HFFc6 (cell line): ENCODE results near the gene LMX1B. TPM values are rescaled to one million over a fixed set of nuclear protein-coding genes. Genes with fewer than 3 reads are reported as not detected.

Experiments used
- DNase-seq: peaks from one replicate; pipeline ENCODE4 v3.0.0-alpha.2; 2018
- H3K27ac Mint-ChIP-seq: 2 replicates; pipeline ENCODE4 v1.8.0; 2020; ENCODE audit warnings: mild to moderate bottlenecking, mixed read lengths
- H3K27me3 Mint-ChIP-seq: 2 replicates; pipeline ENCODE4 v1.8.0; 2021; ENCODE audit warnings: mild to moderate bottlenecking, moderate library complexity, mixed read lengths; ENCODE audit not compliant: insufficient read depth
- H3K36me3 Mint-ChIP-seq: 2 replicates; pipeline ENCODE4 v1.8.0; 2021; ENCODE audit warnings: low read depth, mixed read lengths
- H3K4me1 Mint-ChIP-seq: 2 replicates; pipeline ENCODE4 v1.8.0; 2020; ENCODE audit warnings: low read depth, mixed read lengths
- H3K4me3 Mint-ChIP-seq: 2 replicates; pipeline ENCODE4 v1.8.0; 2020; ENCODE audit warnings: mild to moderate bottlenecking, moderate library complexity, mixed read lengths
- H3K9me3 Mint-ChIP-seq: 2 replicates; pipeline ENCODE4 v1.8.0; 2020; ENCODE audit warnings: mild to moderate bottlenecking, mixed read lengths
- CTCF ChIP-seq: fragments of 200-600 bp; sonication (generic); IDR thresholded peaks from 2 replicates; pipeline ENCODE4 v1.5.0; 2021; ENCODE audit warnings: antibody characterized with exemption, mild to moderate bottlenecking
- total RNA-seq, 6 experiments: library from RNA; stranded (reverse); fragmentation: NEBNext Ultra II Directional; extraction: Animal tissue kit (Norgen Biotek cat#: 25700); gene quantifications; 2 replicates in 1 of 6; 3 replicates in 5 of 6; pipeline ENCODE4 v1.2.3, GENCODE V29; 2021

LMX1B gene
- total RNA-seq, 6 experiments from 2014 or later, result not detected

- Mint-ChIP-seq H3K4me3 (no peak overlapping the region), H3K36me3 (no peaks in the 10 kb centered on the region), H3K9me3 (no peaks in the 10 kb centered on the region), H3K4me1 (peaks cover 8% of the 10 kb centered on the region), H3K27ac (no peak overlapping the region), H3K27me3 (peaks cover 57% of the 10 kb centered on the region)
- TF ChIP-seq CTCF, result no peak
- no peak for DNase-seq
These were observed 701 bp upstream of the LMX1B start for GRCh38 chr9:126612813-126613641.

GRCh38 chr9:126614088-126614454 is 343 bp downstream of the LMX1B start:
- no peak for TF ChIP-seq CTCF
- peaks cover 53% of the 10 kb centered on the region for H3K27me3 Mint-ChIP-seq
- DNase-seq, result no peak
- H3K4me1 Mint-ChIP-seq, result peaks cover 11% of the 10 kb centered on the region
- no peaks in the 10 kb centered on the region for H3K9me3 Mint-ChIP-seq
- no peaks in the 10 kb centered on the region for H3K36me3 Mint-ChIP-seq
- H3K4me3 Mint-ChIP-seq, result no peak overlapping the region
- H3K27ac Mint-ChIP-seq, result no peak overlapping the region

GRCh38 chr9:126614455-126615244 is 922 bp downstream of the LMX1B start:
- Mint-ChIP-seq H3K27me3 (peaks cover 53% of the 10 kb centered on the region), H3K4me1 (peaks cover 11% of the 10 kb centered on the region), H3K36me3 (no peaks in the 10 kb centered on the region), H3K9me3 (no peaks in the 10 kb centered on the region), H3K27ac (no peak overlapping the region), H3K4me3 (no peak overlapping the region)
- TF ChIP-seq CTCF, result no peak
- DNase-seq, result no peak

GRCh38 chr9:126615245-126615790 is 1.6 kb downstream of the LMX1B start:
- Mint-ChIP-seq H3K36me3 (no peaks in the 10 kb centered on the region), H3K27me3 (peaks cover 55% of the 10 kb centered on the region), H3K4me1 (peaks cover 11% of the 10 kb centered on the region), H3K27ac (no peak overlapping the region), H3K4me3 (no peak overlapping the region), H3K9me3 (no peaks in the 10 kb centered on the region)
- TF ChIP-seq CTCF, result no peak
- DNase-seq, result no peak

GRCh38 chr9:126615791-126616447 is 2.2 kb downstream of the LMX1B start:
- no peaks in the 10 kb centered on the region for H3K36me3 Mint-ChIP-seq
- no peaks in the 10 kb centered on the region for H3K9me3 Mint-ChIP-seq
- H3K27ac Mint-ChIP-seq, result no peak overlapping the region
- DNase-seq, result no peak
- peaks cover 11% of the 10 kb centered on the region for H3K4me1 Mint-ChIP-seq
- no peak for TF ChIP-seq CTCF
- H3K4me3 Mint-ChIP-seq, result no peak overlapping the region
- H3K27me3 Mint-ChIP-seq, result peaks cover 61% of the 10 kb centered on the region
